ENCODE measurements around the gene C3orf80. TPM values are rescaled to one million over a fixed set of nuclear protein-coding genes. Genes with fewer than 3 reads are reported as not detected.
A peak's percentile ranks its signal among the peaks of the same experiment; 100 is the strongest.
"Not testable (repeated sequence)": the region's sequence is repeated elsewhere in the genome, so short reads cannot be mapped to it uniquely, and the experiment has no call there.

The C3orf80 gene
- total RNA-seq, result 0.05 TPM
- polyA plus RNA-seq, result 0.21 TPM
- long read RNA-seq, donor 1, result 0 reads
- long read RNA-seq, donor 2, partial matches to known transcripts, result 0 of 2 reads
- long read RNA-seq, donor 2, other reads (novel, unspliced or antisense), result 0 of 2 reads
- long read RNA-seq, donor 3, partial matches to known transcripts, result 0 of 3 reads
- long read RNA-seq, donor 3, other reads (novel, unspliced or antisense), result 0 of 3 reads
- long read RNA-seq, donor 4, result 0 reads
- long read RNA-seq, donor 5, partial matches to known transcripts, result 0 of 1 reads
- long read RNA-seq, donor 5, other reads (novel, unspliced or antisense), result 0 of 1 reads
- long read RNA-seq, donor 6, partial matches to known transcripts, result 37 of 37 reads
- long read RNA-seq, donor 6, other reads (novel, unspliced or antisense), result 0 of 37 reads
- long read RNA-seq, donor 7, result 0 reads
- long read RNA-seq, donor 8, result 0 reads
- long read RNA-seq, donor 9, result 0 reads
- long read RNA-seq, donor 10, result 0 reads

DNA sequence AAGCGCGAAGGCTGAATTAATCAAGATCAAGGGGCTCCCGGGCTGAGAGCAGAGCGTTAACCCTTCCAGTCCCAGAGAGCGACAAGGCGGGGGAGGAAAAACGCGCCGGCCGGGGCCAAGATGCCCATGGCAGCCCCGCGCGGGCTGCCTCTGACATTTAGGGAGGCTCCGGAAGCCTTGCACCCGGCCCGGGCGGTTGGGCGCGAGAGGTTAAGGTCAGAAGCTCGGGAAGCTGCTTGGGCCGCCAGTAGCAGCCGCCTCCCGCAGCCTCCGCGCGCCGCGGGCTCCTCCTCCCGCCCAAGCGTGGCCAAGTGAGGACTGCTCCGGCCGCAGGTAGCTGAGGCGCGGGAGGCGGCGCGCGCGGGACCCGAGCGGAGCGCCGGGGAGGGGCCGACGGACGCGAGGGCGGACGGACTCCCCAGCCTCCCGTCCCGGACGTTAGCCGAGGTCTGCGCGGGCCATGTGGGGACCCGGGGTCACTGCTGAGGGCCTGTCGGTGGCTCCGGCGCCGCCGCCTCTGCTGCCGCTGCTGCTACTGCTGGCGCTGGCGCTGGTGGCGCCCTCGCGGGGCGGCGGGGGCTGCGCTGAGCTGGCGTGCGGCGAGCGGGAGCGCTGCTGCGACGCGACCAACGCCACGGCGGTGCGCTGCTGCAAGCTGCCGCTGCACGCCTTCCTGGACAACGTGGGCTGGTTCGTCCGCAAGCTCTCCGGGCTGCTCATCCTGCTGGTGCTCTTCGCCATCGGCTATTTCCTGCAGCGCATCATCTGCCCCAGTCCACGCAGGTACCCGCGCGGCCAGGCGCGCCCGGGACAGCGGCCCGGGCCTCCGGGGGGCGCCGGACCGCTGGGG is at the start of gene C3orf80:
TSS of gene C3orf80 (plus strand) at position 247 of the 850 bp plus-strand sequence. CDS start at position 461, 214 bp downstream.
- Histone ChIP-seq H3K4me3 (ENCODE audit: low read length in 2 of 2) (peak within 1 kb of the TSS; percentile 31 to 64), H3K27me3 (ENCODE audit: control insufficient read depth in 2 of 2, insufficient read depth in 1 of 2, low read length in 1 of 2) (peaks cover 46 to 89% of the 10 kb centered on the region in 2 donors), H3K27ac (ENCODE audit: low read depth in 1 of 2, low read length in 1 of 2) (no peak within 1 kb of the TSS), H3K9me3 (ENCODE audit: control insufficient read depth in 2 of 2, insufficient read depth in 1 of 2, low read length in 1 of 2) (peaks cover 1 to 9% of the 10 kb centered on the region in 2 donors), H3K4me1 (ENCODE audit: control insufficient read depth in 2 of 2, insufficient read depth in 2 of 2, low read length in 2 of 2) (peaks cover 11 to 19% of the 10 kb centered on the region in 2 donors), H3K36me3 (ENCODE audit: control insufficient read depth in 2 of 2, insufficient read depth in 2 of 2, low read length in 1 of 2) (no peaks in the 10 kb centered on the region)
- WGBS, result under 1% methylated on average over 104 of the region's 104 CpGs
- DNase-seq (ENCODE audit: low read depth in 6 of 9, low spot score in 9 of 9), result peak; percentile 20 to 77 (median 47)

DNA sequence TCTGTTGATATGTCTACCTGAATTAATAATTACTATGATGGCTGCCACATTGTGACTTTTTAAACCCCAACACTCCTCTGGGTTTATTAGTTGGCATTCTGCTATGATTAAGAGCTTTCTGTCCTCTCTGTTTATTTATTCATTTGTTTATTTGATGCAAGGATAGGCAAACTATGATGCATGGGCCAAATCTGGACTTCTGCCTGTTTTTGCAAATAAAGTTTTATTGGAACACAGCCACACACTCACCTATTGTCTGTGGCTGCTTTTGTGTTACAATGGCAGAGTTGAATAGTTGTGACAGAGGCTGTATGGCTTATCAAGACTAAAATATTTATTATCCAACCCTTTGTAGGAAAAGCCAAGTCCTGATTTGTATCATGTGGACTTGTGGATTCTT is 48.3 kb upstream of the C3orf80 start:
- no peak overlapping the region for H3K27ac ChIP-seq (ENCODE audit: low read depth in 1 of 2, low read length in 1 of 2)
- no peaks in the 10 kb centered on the region for H3K36me3 ChIP-seq (ENCODE audit: control insufficient read depth in 2 of 2, insufficient read depth in 2 of 2, low read length in 1 of 2)
- no peaks in the 10 kb centered on the region for H3K9me3 ChIP-seq (ENCODE audit: control insufficient read depth in 2 of 2, insufficient read depth in 1 of 2, low read length in 1 of 2)
- H3K4me1 ChIP-seq (ENCODE audit: control insufficient read depth in 2 of 2, insufficient read depth in 2 of 2, low read length in 2 of 2), result no peaks in the 10 kb centered on the region
- no peak overlapping the region for H3K4me3 ChIP-seq (ENCODE audit: low read length in 2 of 2)
- H3K27me3 ChIP-seq (ENCODE audit: control insufficient read depth in 2 of 2, insufficient read depth in 1 of 2, low read length in 1 of 2), result no peaks in the 10 kb centered on the region
- DNase-seq (ENCODE audit: low read depth in 6 of 9, low spot score in 9 of 9), result no peak

DNA sequence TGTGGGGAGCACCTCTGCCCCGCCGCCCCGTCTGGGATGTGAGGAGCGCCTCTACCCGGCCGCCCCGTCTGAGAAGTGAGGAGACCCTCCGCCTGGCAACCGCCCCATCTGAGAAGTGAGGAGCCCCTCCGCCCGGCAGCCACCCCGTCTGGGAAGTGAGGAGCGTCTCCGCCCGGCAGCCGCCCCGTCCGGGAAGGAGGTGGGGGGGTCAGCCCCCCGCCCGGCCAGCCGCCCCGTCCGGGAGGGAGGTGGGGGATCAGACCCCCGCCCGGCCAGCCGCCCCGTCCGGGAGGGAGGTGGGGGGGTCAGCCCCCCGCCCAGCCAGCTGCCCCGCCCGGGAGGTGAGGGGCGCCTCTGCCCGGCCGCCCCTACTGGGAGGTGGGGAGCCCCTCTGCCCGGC is 46.6 kb upstream of the C3orf80 start:
- H3K27ac ChIP-seq (ENCODE audit: low read depth in 1 of 2, low read length in 1 of 2); H3K36me3 ChIP-seq (ENCODE audit: control insufficient read depth in 2 of 2, insufficient read depth in 2 of 2, low read length in 1 of 2); H3K9me3 ChIP-seq (ENCODE audit: control insufficient read depth in 2 of 2, insufficient read depth in 1 of 2, low read length in 1 of 2); H3K27me3 ChIP-seq (ENCODE audit: control insufficient read depth in 2 of 2, insufficient read depth in 1 of 2, low read length in 1 of 2); DNase-seq (ENCODE audit: low read depth in 6 of 9, low spot score in 9 of 9); H3K4me3 ChIP-seq (ENCODE audit: low read length in 2 of 2); H3K4me1 ChIP-seq (ENCODE audit: control insufficient read depth in 2 of 2, insufficient read depth in 2 of 2, low read length in 2 of 2): not testable (repeated sequence)
- 98% methylated on average over 35 of the region's 35 CpGs for WGBS

DNA sequence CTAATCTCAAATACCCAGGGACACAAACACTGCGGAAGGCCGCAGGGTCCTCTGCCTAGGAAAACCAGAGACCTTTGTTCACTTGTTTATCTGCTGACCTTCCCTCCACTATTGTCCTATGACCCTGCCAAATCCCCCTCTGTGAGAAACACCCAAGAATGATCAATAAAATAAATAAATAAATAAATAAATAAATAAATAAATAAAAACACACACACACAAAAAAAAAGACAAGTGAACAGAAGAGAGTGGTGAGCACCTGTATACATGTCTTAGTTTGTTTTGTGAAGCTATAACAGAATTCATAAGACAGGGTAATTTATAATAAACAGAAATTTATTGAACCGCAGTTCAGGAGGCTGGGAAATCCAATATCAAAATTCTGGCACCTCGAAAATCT is 45.8 kb upstream of the C3orf80 start:
- 93% methylated on average over 2 of the region's 4 CpGs for WGBS
- not testable (repeated sequence) for H3K36me3 ChIP-seq (ENCODE audit: control insufficient read depth in 2 of 2, insufficient read depth in 2 of 2, low read length in 1 of 2); H3K4me1 ChIP-seq (ENCODE audit: control insufficient read depth in 2 of 2, insufficient read depth in 2 of 2, low read length in 2 of 2); DNase-seq (ENCODE audit: low read depth in 6 of 9, low spot score in 9 of 9); H3K4me3 ChIP-seq (ENCODE audit: low read length in 2 of 2); H3K27ac ChIP-seq (ENCODE audit: low read depth in 1 of 2, low read length in 1 of 2); H3K9me3 ChIP-seq (ENCODE audit: control insufficient read depth in 2 of 2, insufficient read depth in 1 of 2, low read length in 1 of 2); H3K27me3 ChIP-seq (ENCODE audit: control insufficient read depth in 2 of 2, insufficient read depth in 1 of 2, low read length in 1 of 2)

DNA sequence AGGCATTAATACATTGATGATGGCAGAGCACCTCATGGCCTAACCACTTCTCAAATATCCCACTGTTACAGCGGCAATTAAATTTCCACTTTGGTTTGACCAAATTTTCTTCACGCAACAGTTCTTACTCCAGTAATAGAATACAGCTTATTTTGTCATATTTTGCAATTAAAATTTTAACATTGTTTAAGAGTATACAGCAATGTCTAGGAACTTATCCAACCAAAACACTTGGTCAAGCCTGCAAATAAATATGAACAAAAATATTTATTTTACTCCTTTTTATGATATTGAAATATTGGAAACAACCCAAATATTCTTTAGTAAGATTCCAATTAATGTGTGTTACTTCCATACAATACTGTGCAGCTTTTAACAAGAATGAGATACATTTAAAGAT is 45.3 kb upstream of the C3orf80 start:
- H3K36me3 ChIP-seq (ENCODE audit: control insufficient read depth in 2 of 2, insufficient read depth in 2 of 2, low read length in 1 of 2), result no peaks in the 10 kb centered on the region
- H3K9me3 ChIP-seq (ENCODE audit: control insufficient read depth in 2 of 2, insufficient read depth in 1 of 2, low read length in 1 of 2), result no peaks in the 10 kb centered on the region
- no peak overlapping the region for H3K4me3 ChIP-seq (ENCODE audit: low read length in 2 of 2)
- WGBS, result 97% methylated on average over 2 of the region's 2 CpGs
- no peak for DNase-seq (ENCODE audit: low read depth in 6 of 9, low spot score in 9 of 9)
- H3K27ac ChIP-seq (ENCODE audit: low read depth in 1 of 2, low read length in 1 of 2), result no peak overlapping the region
- H3K27me3 ChIP-seq (ENCODE audit: control insufficient read depth in 2 of 2, insufficient read depth in 1 of 2, low read length in 1 of 2), result no peaks in the 10 kb centered on the region
- no peaks in the 10 kb centered on the region for H3K4me1 ChIP-seq (ENCODE audit: control insufficient read depth in 2 of 2, insufficient read depth in 2 of 2, low read length in 2 of 2)

DNA sequence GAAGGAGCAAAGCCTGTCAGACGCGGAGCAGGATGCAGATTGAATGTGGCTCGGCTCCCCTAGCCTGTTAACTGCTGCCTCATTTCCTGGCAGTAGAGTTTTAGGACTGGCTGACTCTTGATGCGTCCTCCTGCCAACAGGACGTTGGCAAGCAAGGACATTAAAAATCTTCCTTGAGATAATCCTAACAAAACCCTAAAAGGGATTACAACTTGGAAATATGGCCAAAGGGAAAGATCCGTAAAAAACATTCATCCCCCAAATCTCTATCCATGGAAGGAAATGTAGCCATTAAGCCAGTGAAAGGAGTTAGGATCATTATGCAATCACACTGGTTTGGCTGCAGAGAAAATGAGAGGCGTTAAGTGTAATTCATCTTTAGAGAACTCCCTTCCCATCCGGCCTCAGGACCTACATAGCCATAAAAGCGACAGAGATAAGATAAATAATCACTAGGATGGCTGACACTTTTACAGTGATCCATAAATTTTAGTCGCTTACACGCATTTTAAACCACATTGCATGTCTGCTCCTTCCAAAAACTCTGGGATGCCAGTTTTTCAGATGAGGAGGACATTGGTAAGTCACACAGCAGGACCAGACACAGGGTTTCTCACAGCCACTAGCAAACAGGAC is 44.5 kb upstream of the C3orf80 start:
- Histone ChIP-seq H3K4me3 (ENCODE audit: low read length in 2 of 2) (no peak overlapping the region), H3K9me3 (ENCODE audit: control insufficient read depth in 2 of 2, insufficient read depth in 1 of 2, low read length in 1 of 2) (no peaks in the 10 kb centered on the region), H3K27ac (ENCODE audit: low read depth in 1 of 2, low read length in 1 of 2) (no peak overlapping the region), H3K36me3 (ENCODE audit: control insufficient read depth in 2 of 2, insufficient read depth in 2 of 2, low read length in 1 of 2) (no peaks in the 10 kb centered on the region), H3K4me1 (ENCODE audit: control insufficient read depth in 2 of 2, insufficient read depth in 2 of 2, low read length in 2 of 2) (no peaks in the 10 kb centered on the region), H3K27me3 (ENCODE audit: control insufficient read depth in 2 of 2, insufficient read depth in 1 of 2, low read length in 1 of 2) (no peaks in the 10 kb centered on the region)
- DNase-seq (ENCODE audit: low read depth in 6 of 9, low spot score in 9 of 9), result no peak
- WGBS, result 38% methylated on average over 11 of the region's 11 CpGs

DNA sequence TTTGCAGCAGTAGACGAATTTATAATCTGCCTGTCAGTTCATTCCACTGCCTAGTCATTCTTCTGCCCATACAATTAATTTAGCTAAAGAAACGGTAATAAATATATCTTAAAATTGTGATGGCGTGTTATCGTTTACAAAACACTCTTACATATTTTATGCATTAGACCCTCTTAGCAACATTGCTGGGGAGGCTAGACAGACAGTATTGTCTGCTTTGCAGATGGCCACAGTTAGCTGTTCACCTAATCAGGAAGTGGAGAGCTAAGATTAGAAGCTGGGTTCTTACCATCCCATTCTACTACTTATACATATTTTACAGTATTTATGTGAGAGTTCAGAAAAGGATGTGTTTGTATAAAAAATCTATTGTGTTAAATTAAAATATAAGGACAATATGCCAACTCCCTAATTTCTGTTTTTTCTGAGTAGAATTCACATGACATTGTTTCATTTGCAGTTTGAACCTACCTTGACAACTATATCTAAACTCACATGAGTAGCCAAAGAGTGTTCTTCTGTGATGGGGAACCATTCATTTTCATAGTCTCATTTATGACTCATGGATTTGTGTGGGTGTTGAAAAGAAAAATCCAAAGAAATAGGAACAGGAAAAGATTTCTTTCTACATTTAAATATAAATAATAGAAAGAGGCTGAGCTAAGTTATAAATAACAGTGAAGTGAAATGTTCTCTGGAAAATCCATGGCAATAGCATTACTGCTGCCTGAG is 41.7 kb upstream of the C3orf80 start:
- WGBS, result 59% methylated on average over 4 of the region's 4 CpGs

DNA sequence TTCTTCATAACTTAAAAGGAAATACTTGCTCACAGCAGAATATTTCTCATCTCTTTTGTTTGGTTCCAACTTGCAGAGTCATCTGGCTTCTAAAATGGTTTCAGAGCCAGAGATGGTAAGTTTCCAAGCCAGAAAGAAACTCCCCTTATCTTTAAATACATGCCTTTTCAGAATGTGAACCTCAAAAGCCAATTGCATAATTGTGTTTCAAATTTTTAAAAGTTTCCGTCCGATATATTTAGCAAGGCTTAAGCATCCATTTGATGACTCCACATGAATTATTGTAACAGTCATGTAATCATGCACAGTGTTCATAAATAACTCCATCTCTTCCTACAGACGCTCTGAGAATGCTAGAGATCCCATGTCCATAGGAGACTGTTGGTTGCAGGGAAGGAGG is 40.6 kb upstream of the C3orf80 start:
- Histone ChIP-seq H3K36me3 (ENCODE audit: control insufficient read depth in 2 of 2, insufficient read depth in 2 of 2, low read length in 1 of 2) (no peaks in the 10 kb centered on the region), H3K4me1 (ENCODE audit: control insufficient read depth in 2 of 2, insufficient read depth in 2 of 2, low read length in 2 of 2) (no peaks in the 10 kb centered on the region), H3K27ac (ENCODE audit: low read depth in 1 of 2, low read length in 1 of 2) (no peak overlapping the region), H3K9me3 (ENCODE audit: control insufficient read depth in 2 of 2, insufficient read depth in 1 of 2, low read length in 1 of 2) (no peaks in the 10 kb centered on the region), H3K27me3 (ENCODE audit: control insufficient read depth in 2 of 2, insufficient read depth in 1 of 2, low read length in 1 of 2) (no peaks in the 10 kb centered on the region), H3K4me3 (ENCODE audit: low read length in 2 of 2) (no peak overlapping the region)
- DNase-seq (ENCODE audit: low read depth in 6 of 9, low spot score in 9 of 9), result no peak
- 81% methylated on average over 3 of the region's 3 CpGs for WGBS

More for the DNA sequence above, 41.7 kb upstream of the C3orf80 start:
- Histone ChIP-seq H3K4me3 (ENCODE audit: low read length in 2 of 2) (no peak overlapping the region), H3K9me3 (ENCODE audit: control insufficient read depth in 2 of 2, insufficient read depth in 1 of 2, low read length in 1 of 2) (no peaks in the 10 kb centered on the region), H3K27ac (ENCODE audit: low read depth in 1 of 2, low read length in 1 of 2) (no peak overlapping the region), H3K27me3 (ENCODE audit: control insufficient read depth in 2 of 2, insufficient read depth in 1 of 2, low read length in 1 of 2) (no peaks in the 10 kb centered on the region), H3K36me3 (ENCODE audit: control insufficient read depth in 2 of 2, insufficient read depth in 2 of 2, low read length in 1 of 2) (no peaks in the 10 kb centered on the region), H3K4me1 (ENCODE audit: control insufficient read depth in 2 of 2, insufficient read depth in 2 of 2, low read length in 2 of 2) (no peaks in the 10 kb centered on the region)
- DNase-seq (ENCODE audit: low read depth in 6 of 9, low spot score in 9 of 9), result no peak
